NCI-H128 (cell line): ENCODE data around the gene DCK.
"Not testable (repeated sequence)": the region's sequence is repeated elsewhere in the genome, so short reads cannot be mapped to it uniquely, and the experiment has no call there.

Experiments used
- DNase-seq: peaks from one replicate; lab custom pipeline; 2025; ENCODE audit not compliant: unreplicated experiment; lab: John Stamatoyannopoulos, UW

The DCK gene

GRCh38 chr4:70999639-71000038 lies 6.2 kb downstream of the DCK start:
- DNase-seq, result not testable (repeated sequence)

GRCh38 chr4:71001363-71001762 lies 7.9 kb downstream of the DCK start:
- DNase-seq, result not testable (repeated sequence)

GRCh38 chr4:71004281-71004851 lies 10.9 kb downstream of the DCK start:
- no peak for DNase-seq

- DNase-seq, result not testable (repeated sequence)
Observed at GRCh38 chr4:71005025-71005424, 11.6 kb downstream of the DCK start.

- DNase-seq, result no peak
Observed at GRCh38 chr4:71006203-71006907, 12.9 kb downstream of the DCK start.

- no peak for DNase-seq
Observed at GRCh38 chr4:71008196-71008595, 14.7 kb downstream of the DCK start.

- no peak for DNase-seq
Observed at GRCh38 chr4:71009086-71009485, 15.6 kb downstream of the DCK start.

GRCh38 chr4:71009890-71010588 lies 16.6 kb downstream of the DCK start:
- no peak for DNase-seq

- DNase-seq, result no peak
Observed at GRCh38 chr4:71011451-71011850, 18.0 kb downstream of the DCK start.

- DNase-seq, result not testable (repeated sequence)
Observed at GRCh38 chr4:71017391-71017790, 23.9 kb downstream of the DCK start.

GRCh38 chr4:71020611-71021010 lies 27.2 kb downstream of the DCK start:
- DNase-seq, result no peak

- no peak for DNase-seq
Observed at GRCh38 chr4:71025654-71026053, 32.2 kb downstream of the DCK start.

- no peak for DNase-seq
Observed at GRCh38 chr4:71026086-71026485, 32.6 kb downstream of the DCK start.

- no peak for DNase-seq
Observed at GRCh38 chr4:71027611-71028010, 34.2 kb downstream of the DCK start.

GRCh38 chr4:71029504-71029903 lies 36.1 kb downstream of the DCK start:
- DNase-seq, result no peak

GRCh38 chr4:71032106-71032505 lies 38.7 kb downstream of the DCK start:
- not testable (repeated sequence) for DNase-seq

- no peak for DNase-seq
Observed at GRCh38 chr4:71045256-71045655, 51.8 kb downstream of the DCK start.

GRCh38 chr4:71049395-71049794 lies 55.9 kb downstream of the DCK start:
- DNase-seq, result no peak

GRCh38 chr4:71050809-71051208 lies 57.4 kb downstream of the DCK start:
- no peak for DNase-seq

GRCh38 chr4:71052034-71052433 lies 58.6 kb downstream of the DCK start:
- DNase-seq, result no peak

GRCh38 chr4:71052716-71053115 lies 59.3 kb downstream of the DCK start:
- no peak for DNase-seq

- DNase-seq, result not testable (repeated sequence)
Observed at GRCh38 chr4:71053613-71054012, 60.2 kb downstream of the DCK start.
